ENCODE data around the gene ZNF182. TPM values are rescaled to one million over a fixed set of nuclear protein-coding genes. Genes with fewer than 3 reads are reported as not detected.
"Not testable (repeated sequence)": the region's sequence is repeated elsewhere in the genome, so short reads cannot be mapped to it uniquely, and the experiment has no call there.

ZNF182 gene
- total and polyA plus RNA-seq, 7 donors, result 0.60 to 6.4 (median 3.9) TPM

- Histone ChIP-seq H3K4me3 (no peak overlapping the region), H3K4me1 (no peaks in the 10 kb centered on the region), H3K27ac (no peak overlapping the region), H3K27me3 (no peaks in the 10 kb centered on the region), H3K36me3 (no peaks in the 10 kb centered on the region), H3K9me3 (no peaks in the 10 kb centered on the region)
- intact Hi-C loops (cut with DNase I), result no loop called here
- WGBS, 2 donors, result 47 to 58% methylated on average over 3 of the region's 3 CpGs
- TF ChIP-seq, protein P1, sequence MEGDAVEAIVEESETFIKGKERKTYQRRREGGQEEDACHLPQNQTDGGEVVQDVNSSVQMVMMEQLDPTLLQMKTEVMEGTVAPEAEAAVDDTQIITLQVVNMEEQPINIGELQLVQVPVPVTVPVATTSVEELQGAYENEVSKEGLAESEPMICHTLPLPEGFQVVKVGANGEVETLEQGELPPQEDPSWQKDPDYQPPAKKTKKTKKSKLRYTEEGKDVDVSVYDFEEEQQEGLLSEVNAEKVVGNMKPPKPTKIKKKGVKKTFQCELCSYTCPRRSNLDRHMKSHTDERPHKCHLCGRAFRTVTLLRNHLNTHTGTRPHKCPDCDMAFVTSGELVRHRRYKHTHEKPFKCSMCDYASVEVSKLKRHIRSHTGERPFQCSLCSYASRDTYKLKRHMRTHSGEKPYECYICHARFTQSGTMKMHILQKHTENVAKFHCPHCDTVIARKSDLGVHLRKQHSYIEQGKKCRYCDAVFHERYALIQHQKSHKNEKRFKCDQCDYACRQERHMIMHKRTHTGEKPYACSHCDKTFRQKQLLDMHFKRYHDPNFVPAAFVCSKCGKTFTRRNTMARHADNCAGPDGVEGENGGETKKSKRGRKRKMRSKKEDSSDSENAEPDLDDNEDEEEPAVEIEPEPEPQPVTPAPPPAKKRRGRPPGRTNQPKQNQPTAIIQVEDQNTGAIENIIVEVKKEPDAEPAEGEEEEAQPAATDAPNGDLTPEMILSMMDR (IDR thresholded peaks at IDR 0.05), result no peak
- TF ChIP-seq POLR2A (IDR thresholded peaks at IDR 0.05) (no peak), POLR2AphosphoS5 (IDR thresholded peaks at IDR 0.05) (no peak), EP300 (IDR thresholded peaks at IDR 0.05) (no peak)
- DNase-seq, result no peak
Observed at GRCh38 chrX:47936940-47937317, 66.9 kb downstream of the ZNF182 start.

- DNase-seq, result no peak
- TF ChIP-seq, protein P1 (IDR thresholded peaks at IDR 0.05), result no peak
- no peak for TF ChIP-seq POLR2AphosphoS5 (IDR thresholded peaks at IDR 0.05)
- H3K4me1 ChIP-seq, result no peaks in the 10 kb centered on the region
- no peaks in the 10 kb centered on the region for H3K27me3 ChIP-seq
- H3K4me3 ChIP-seq, result no peak overlapping the region
- H3K36me3 ChIP-seq, result no peaks in the 10 kb centered on the region
- H3K9me3 ChIP-seq, result no peaks in the 10 kb centered on the region
- 10 to 15% methylated on average over 15 of the region's 15 CpGs for WGBS, 2 donors
- H3K27ac ChIP-seq, result no peak overlapping the region
- intact Hi-C loops (cut with DNase I), result no loop called here
Observed at GRCh38 chrX:47936224-47936939, 67.4 kb downstream of the ZNF182 start.

DNA sequence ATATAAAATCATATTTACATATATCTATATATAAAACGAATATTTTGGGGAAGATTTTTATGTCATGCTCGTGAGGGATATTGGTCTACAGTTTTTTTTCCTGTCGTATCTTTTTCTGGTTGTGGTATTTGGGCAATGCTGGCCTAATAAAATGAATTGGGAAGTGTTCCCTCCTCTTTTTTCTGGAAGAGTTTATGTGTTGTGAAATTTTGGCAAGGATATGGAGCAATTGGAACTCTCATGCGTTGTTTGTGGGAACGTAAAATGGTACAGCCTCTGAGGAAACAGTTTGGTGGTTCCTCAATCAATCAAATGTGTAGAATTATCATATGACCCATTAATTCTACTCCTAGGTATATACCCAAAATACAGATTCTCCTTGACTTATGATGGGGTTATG is 69.8 kb downstream of the ZNF182 start:
- intact Hi-C loops (cut with DNase I), result no loop called here
- no peaks in the 10 kb centered on the region for H3K36me3 ChIP-seq

DNA sequence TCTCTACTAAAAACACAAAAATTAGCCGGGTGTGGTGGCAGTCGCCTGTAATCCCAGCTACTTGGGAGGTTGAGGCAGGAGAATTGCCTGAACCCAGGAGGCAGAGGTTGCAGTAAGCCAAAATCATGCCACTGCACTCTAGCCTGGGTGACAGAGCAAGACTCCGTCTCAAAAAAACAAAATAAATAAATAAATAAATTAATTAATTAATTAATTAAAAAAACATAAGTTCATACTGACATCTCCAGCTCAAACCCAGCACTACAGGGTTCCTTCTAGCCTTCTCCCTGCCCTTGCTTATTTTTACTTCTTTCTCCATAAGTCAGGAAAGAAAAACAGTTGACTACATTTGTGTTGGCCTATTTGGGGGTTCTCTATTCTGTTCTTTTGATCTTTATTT is 71.8 kb downstream of the ZNF182 start:
- H3K9me3 ChIP-seq; H3K27ac ChIP-seq; DNase-seq; intact Hi-C loops (cut with DNase I); H3K4me3 ChIP-seq; H3K36me3 ChIP-seq; H3K27me3 ChIP-seq; H3K4me1 ChIP-seq: not testable (repeated sequence)
- WGBS, 2 donors, result 90 to 92% methylated on average over 3 of the region's 3 CpGs

More for the DNA sequence above, 69.8 kb downstream of the ZNF182 start:
- no peak for TF ChIP-seq EP300 (IDR thresholded peaks at IDR 0.05)
- TF ChIP-seq, protein P1 (IDR thresholded peaks at IDR 0.05), result no peak
- no peak for TF ChIP-seq POLR2AphosphoS5 (IDR thresholded peaks at IDR 0.05)
- TF ChIP-seq POLR2A (IDR thresholded peaks at IDR 0.05), result no peak
- Histone ChIP-seq H3K4me3 (no peak overlapping the region), H3K4me1 (no peaks in the 10 kb centered on the region), H3K27ac (no peak overlapping the region), H3K9me3 (no peaks in the 10 kb centered on the region), H3K27me3 (no peaks in the 10 kb centered on the region)
- 64 to 82% methylated on average over 5 of the region's 5 CpGs for WGBS, 2 donors
- no peak for DNase-seq

DNA sequence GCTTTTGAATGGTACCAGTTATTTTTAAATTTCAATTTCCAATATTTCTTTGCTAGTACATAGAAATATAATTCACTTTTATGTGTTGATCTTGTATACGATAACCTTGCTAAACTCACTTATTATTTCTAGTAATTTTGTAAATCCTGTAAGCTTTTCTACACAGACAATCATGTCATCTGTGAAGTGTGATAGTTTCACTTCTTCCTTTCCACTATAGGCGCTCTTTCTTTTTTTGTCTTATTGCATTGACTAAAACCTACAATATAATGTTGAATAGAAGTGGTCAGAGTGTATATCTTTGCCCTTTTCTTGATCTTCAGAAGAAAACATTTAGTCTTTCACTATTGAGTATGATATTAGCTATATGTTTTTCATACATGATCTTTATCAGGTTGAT is 76.6 kb downstream of the ZNF182 start:
- WGBS, 2 donors, result 70 to 97% methylated on average over 2 of the region's 2 CpGs
- no peak overlapping the region for H3K27ac ChIP-seq
- DNase-seq, result no peak
- no peaks in the 10 kb centered on the region for H3K36me3 ChIP-seq
- intact Hi-C loops (cut with DNase I), result no loop called here
- no peak overlapping the region for H3K4me3 ChIP-seq
- H3K4me1 ChIP-seq, result no peaks in the 10 kb centered on the region
- TF ChIP-seq EP300 (IDR thresholded peaks at IDR 0.05), result no peak
- no peak for TF ChIP-seq POLR2A (IDR thresholded peaks at IDR 0.05)
- TF ChIP-seq POLR2AphosphoS5 (IDR thresholded peaks at IDR 0.05), result no peak
- TF ChIP-seq, protein P1 (IDR thresholded peaks at IDR 0.05), result no peak
- no peaks in the 10 kb centered on the region for H3K9me3 ChIP-seq
- no peaks in the 10 kb centered on the region for H3K27me3 ChIP-seq

Other genes starting within 250 kb of the ZNF182 start
- gene ZNF81, start 167.1 kb downstream of the ZNF182 start, total RNA-seq, result 10 to 100 TPM in 2 of 4 donors, 1 to 10 TPM in 2; 4.4 to 16.0 (median 8.1) TPM
- 1 to 10 TPM in 1 of 3 donors, under 1 TPM in 2; 0.60 to 3.0 (median 0.69) TPM for gene ZNF81, start 167.1 kb downstream of the ZNF182 start, polyA plus RNA-seq
- not detected for gene SPACA5, start 3.0 kb upstream of the ZNF182 start, total RNA-seq
- not detected for gene SPACA5, start 3.0 kb upstream of the ZNF182 start, polyA plus RNA-seq
- gene ZNF630, start 67.7 kb upstream of the ZNF182 start, total RNA-seq, result 1 to 10 TPM; 4.3 to 7.5 (median 4.7) TPM
- gene ZNF630, start 67.7 kb upstream of the ZNF182 start, polyA plus RNA-seq, result 1 to 10 TPM; 1.4 to 2.3 (median 1.8) TPM
- not detected for gene SPACA5B, start 126.6 kb upstream of the ZNF182 start, total RNA-seq
- gene SPACA5B, start 126.6 kb upstream of the ZNF182 start, polyA plus RNA-seq, result not detected
- not detected for gene SSX5, start 192.8 kb upstream of the ZNF182 start, total RNA-seq
- not detected for gene SSX5, start 192.8 kb upstream of the ZNF182 start, polyA plus RNA-seq